IPS-18c (cell line): Measurements from ENCODE around the gene BICDL1.

ENCODE experiments used
- H3K4me3 ChIP-seq: 2 replicates; pipeline ENCODE4 v1.7.0; 2013; ENCODE audit warnings: low read depth, mild to moderate bottlenecking, low read length, moderate library complexity; ENCODE audit not compliant: insufficient read depth
- H3K9me3 ChIP-seq: one replicate; pipeline ENCODE4 v1.6.1; 2013; ENCODE audit warnings: mild to moderate bottlenecking, low read length, moderate library complexity; ENCODE audit not compliant: control insufficient read depth, insufficient read depth

The BICDL1 gene

DNA sequence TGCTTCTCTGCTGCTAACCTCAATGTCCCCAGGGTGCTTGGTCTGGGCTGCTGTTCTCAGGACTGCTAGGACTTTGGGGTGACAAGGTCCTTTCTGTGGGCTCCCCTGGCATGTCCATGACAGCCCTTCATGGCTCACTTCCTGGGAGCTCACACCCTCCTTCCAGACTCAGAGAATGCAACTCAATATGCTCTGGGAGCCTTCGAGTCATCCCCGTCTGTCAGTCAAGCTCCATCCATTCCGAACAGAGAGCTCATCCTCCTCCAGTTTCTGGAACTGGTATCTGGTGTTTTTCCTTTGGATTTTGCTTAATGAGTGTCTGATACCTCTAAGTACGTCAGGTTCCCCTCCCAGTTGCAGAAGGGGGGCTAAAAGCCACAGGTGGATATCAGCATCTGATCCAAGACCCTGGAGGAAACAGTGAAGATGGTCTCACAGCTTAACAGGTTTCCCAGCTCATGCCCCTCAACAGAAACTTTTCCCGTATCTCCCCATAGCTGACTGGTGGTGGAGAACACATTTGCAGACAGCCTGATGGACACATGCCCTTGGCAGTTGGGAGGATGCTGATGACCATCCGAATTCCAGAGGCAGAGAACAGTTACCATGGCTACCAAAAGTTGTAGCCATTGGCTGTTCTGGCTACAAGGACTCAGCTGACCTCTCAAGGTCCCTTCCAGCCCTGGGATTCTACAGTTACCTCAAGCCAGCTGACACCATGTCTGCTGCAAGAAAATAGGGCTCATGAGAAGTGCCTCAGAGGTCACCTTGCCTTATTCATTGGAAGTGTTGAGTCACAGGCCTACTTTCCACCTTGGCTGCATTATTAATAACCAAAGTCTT, 137.0 kb downstream of the BICDL1 start:
- no peak overlapping the region for H3K4me3 ChIP-seq
- H3K9me3 ChIP-seq, result no peaks in the 10 kb centered on the region

DNA sequence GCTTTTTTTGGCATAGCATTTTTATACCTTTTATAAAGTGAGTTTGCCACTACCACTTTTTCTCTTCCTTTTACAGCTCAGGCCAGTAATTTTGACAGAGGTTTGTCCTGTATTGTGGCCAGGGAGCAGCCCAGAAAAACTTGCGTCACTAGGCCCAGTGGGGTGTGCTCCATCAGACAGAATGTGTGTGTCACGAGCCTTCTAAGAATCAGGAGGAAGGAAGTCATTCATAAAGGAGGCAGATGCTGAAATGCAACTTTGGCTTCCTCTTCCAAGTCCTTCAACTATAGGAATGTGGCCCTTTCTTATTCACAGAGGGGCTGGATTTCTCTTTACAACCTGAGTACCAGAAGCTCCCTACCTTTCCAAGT, 137.6 kb downstream of the BICDL1 start:
- H3K4me3 ChIP-seq, result no peak overlapping the region
- no peaks in the 10 kb centered on the region for H3K9me3 ChIP-seq

DNA sequence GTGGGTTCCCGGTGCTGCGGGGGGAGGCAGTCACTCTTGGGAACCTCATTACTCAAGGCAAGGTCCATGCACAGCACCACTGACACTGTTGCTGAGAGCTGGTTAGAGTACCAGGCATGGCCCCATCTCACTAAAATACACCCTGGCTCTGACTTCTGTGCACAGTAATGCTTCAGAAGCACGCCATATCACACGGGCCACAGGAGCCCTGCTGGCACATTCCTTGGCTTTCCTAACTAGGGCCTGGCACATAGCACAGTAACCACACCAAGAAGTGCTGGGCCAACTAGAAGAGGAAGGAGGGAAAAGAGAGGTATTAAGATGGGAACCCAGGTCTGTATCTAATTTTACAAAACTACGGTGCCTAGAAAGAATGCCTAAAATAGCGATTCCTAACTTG, 141.0 kb downstream of the BICDL1 start:
- H3K4me3 ChIP-seq, result no peak overlapping the region
- no peaks in the 10 kb centered on the region for H3K9me3 ChIP-seq

DNA sequence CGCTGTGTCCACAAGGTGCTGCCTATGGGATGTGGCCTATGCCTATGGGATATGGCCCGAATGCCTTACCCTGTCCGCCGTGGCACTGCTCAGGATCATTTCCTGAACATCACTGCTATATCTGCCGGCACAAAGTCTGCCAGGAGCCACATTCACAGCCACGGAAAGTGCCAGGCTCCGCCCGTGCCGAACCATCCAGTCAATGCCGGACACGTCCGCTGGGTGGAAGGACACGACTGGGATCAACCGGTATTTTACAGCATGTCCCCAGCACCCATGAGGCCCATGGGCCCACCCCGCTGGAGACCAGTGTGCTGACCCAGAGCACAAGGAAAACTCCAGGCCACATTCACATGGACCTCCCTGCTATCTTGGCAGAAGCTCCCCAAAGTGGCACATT, 142.1 kb downstream of the BICDL1 start:
- Histone ChIP-seq H3K4me3 (no peak overlapping the region), H3K9me3 (no peaks in the 10 kb centered on the region)

DNA sequence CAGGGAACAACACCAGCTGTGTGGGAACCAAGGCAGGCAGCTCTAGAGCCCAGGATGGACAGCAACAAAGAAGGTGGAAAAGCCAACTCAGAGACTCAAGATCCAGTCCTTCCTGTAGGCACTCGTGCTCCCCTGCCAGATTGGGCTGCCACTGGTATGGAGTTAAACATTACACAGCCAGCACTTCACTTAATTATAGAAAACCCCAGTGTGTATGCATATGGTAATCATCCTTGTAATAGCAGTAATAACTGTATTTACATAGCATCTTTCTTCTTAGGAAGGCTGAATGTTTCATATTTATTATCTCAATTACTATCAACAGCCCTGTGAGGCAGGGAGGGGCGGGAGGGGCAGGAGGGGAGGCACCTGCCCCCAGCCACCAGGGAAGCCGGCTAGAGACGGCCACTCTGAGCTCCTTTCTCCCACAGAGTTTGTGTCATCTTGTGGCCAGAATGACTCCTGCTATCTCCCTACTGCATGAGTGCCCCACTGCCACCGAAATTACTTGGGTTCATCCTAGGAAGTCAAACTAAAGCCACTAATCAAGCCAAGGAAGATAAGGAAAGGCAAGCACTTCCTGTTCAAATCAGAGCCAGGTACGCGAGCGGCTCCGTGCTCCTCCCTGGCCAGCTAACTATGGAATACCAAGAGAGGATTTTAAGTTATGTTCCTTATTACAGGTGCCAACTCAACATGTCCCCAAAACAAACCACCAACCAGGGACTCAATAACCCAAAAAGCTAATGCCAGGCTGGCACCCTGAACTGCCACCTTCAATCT, 143.2 kb downstream of the BICDL1 start:
- no peaks in the 10 kb centered on the region for H3K9me3 ChIP-seq
- no peak overlapping the region for H3K4me3 ChIP-seq

DNA sequence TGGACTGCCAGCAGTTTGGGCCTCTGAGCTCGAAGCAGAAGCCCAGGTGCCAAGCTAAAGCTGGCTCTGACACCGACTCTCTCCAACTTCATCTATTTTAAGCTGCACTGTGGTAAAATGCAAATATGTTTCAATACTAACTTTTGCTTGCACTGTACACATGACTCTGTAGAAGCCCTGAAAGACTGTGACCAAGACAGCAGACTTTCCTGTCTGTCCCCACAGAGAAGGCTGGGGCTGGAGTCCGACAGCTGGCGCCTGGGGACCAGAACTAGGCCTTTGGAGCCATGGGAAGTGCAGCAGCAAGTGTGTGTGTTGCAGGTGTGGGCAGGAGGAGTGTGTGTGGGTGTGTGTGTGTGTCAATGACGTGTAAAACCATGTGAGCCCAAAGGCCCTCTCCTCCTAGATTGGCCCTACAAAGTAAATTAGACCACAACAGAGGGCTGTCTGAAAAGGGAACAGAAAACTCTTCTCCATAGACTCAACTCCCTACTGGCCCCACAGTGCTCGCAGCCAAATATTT, 143.9 kb downstream of the BICDL1 start:
- no peaks in the 10 kb centered on the region for H3K9me3 ChIP-seq
- H3K4me3 ChIP-seq, result no peak overlapping the region

DNA sequence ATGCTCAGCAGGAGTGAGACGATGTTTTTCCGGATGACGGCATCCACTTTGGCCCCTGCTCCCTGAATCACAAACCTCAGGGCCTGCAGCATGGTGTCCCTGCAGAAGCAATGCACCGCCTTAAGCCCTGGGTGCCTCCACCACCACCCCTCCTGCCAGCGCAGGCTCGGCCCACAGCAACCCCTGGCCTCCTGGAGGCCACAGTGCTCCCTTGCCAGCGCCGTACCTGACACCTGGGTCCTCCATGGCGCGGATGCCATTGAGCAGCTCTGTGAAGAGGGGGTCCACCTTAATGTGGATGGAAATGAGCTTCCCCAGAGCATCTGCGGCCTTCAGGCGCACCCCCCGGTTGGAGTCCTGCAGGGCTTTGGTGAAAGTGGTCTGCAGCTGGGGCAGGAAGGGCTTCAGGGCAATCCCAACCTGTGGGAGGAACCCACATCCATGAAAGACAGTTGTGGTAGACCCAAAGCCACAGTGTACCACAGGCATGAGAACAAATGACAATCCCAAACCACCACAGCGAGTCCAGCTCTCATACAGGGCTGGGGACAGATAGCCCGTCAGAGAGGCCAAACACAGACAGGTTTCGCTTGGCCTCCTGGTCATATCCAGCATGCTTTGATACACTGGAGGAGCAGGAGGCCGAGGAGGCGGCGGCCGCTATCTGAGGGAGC, 145.4 kb downstream of the BICDL1 start:
- Histone ChIP-seq H3K9me3 (no peaks in the 10 kb centered on the region), H3K4me3 (no peak overlapping the region)

DNA sequence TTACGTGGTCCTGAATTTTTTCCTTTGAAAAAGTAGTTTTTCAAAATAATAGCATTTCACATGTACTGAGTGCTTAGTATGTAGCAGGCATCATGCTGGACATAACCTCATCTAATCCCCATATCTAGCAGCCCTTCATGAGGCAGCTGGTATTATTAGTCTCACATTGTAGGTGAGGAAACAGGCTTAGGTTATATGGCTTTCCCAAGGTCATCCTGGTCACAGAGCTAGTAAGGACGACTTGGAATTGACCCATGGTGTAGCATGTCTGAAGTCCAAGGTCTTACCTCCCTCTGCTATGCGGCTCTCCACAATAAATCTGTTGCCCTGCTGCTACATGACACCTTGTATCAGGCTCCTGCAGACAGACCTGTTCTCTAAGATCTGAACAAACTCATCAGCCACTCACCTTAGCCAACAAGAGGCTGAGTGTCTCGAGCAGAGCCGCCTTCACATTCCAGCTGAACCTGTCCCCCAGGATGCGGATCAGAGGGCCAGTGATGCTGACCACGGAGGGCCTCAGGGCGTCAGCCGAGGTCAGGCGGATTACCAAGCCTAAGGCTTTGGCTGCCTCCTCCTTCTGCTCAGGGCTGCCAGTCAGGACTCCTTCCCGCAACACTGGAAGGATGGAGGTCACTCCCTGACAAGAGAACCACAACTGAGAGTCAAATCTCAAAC, 147.2 kb downstream of the BICDL1 start:
- Histone ChIP-seq H3K4me3 (no peak overlapping the region), H3K9me3 (no peaks in the 10 kb centered on the region)

DNA sequence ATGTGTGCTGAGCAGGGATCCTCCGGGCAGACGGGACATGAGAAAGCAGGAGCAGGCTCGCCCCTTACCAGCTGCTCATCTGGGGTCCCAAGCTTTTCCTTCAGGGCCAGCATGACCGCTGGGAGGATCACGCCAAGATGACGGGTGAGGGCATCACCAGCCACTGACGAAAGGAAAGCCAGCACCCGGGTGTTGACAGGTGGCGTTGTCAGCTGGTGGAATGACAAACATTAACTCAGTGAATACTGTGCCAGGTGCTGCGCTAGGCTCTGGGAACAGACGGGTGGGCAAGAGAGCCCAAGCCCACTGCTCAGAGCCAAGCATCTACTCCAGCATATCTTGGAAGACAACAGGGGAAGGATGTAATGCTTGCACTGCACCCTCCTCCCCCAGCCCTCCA, 148.8 kb downstream of the BICDL1 start:
- Histone ChIP-seq H3K9me3 (no peaks in the 10 kb centered on the region), H3K4me3 (no peak overlapping the region)

DNA sequence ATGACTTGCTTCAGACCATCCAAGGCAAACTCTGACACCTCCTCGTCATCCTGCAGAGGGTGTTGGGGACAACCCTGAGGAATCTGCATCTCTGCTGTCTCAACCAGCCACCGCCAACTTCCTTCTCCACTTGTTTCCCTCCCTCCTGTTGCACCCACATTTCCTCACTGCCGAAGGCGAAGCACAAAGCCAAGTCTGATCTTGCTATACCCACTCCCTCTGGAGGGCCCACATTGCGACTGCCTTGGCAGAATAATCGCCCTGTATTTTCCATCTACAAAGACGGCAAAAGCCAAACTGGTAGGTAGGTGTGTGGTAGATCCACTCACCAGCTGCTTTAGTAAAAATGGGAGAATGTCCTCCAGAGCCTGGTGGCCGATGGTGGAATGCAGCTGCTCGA, 149.3 kb downstream of the BICDL1 start:
- H3K9me3 ChIP-seq, result no peaks in the 10 kb centered on the region
- no peak overlapping the region for H3K4me3 ChIP-seq

DNA sequence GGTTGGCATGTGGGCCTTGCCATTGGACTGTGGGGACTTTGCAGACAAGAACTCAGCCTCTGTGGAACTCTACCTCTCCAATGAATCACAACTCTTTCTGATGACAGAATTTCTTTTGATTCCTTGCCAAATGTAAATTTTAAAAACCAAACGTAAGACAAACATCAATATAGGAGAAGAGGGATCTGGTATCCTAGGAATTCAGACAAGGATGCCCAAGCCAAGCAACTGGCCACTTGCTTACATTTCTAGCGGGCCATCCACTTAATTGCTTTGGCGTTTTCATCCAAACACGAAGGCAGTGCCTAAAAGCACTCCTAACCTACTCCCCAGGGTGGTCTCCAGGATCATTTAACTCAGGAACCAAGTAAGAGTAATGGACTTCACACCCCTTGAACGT, 150.9 kb downstream of the BICDL1 start:
- Histone ChIP-seq H3K4me3 (no peak overlapping the region), H3K9me3 (peaks cover 2% of the 10 kb centered on the region)

DNA sequence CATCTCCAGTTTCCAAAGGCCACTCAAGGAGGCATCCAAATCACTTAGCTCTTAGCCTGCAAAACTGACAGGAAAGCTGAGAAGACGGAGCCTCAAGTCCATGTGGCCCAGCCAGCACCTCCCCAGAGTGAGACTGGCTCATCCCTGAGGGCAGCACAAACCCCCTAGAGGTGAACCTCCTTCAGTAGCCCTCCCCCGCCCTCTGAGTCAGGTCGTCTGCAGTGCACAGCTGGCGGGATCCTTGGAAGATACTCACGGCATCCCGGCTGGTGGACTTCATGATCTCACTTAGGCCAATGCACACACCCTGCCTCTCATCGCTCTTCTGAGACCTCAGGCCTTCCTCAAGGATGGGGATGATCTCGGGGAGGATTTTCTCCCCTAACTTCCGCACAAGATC, 151.6 kb downstream of the BICDL1 start:
- H3K4me3 ChIP-seq, result no peak overlapping the region
- H3K9me3 ChIP-seq, result peaks cover 2% of the 10 kb centered on the region

DNA sequence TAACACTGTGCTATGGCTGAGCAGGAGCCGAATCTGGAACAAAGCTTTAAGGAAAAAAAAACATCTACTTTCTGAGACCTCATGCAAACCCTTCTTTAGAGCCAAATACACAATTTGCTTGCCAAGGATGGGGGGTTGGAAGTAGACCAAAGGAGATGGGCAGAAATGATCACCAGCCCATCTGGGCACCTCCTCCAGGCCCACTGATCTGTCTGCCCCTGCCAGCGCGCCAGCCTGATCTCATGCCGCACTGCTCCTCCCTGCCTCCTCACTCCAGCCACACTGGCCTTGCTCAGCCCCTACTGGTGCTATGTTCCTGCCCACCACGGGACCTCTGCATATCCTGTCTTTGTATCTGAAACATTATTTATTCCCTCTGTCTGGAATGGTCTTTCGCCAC, 152.3 kb downstream of the BICDL1 start:
- Histone ChIP-seq H3K9me3 (peaks cover 2% of the 10 kb centered on the region), H3K4me3 (no peak overlapping the region)

DNA sequence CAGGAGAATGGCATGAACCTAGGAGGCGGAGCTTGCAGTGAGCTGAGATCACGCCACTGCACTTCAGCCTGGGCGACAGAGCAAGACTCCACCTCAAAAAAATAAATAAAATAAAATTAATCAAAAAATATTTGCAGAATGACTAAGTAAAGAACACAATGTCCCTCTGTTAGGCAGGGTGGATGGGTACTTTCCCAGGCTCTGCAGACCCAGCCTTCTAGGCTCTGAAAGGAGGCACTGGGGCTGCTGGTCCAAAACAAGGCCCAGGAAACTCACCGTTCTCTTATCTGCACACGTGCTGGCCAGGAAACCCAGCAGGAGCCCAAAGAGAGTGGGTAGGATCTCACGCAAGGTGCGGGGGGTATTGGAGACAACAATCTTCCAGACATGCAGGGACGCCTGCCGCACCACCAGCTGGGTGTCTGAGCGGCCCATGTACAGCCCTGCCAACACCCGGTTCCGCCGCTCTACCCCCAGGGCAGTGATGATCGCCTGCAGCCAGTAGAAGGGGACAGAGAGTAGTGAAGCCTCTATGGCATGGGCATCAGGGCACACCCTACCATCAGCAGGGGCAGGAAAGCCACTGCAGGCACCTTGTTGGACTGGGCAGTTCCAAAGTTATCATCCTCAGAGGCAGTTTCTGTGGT, 153.3 kb downstream of the BICDL1 start:
- Histone ChIP-seq H3K9me3 (peaks cover 2% of the 10 kb centered on the region), H3K4me3 (no peak overlapping the region)
